ENCODE measurements around the gene TMPRSS3.

The TMPRSS3 gene

GRCh38 chr21:42350318-42350910 is 45.4 kb downstream of the TMPRSS3 start:
- no peak for DNase-seq (ENCODE audit: low spot score)

- DNase-seq (ENCODE audit: low spot score) = no peak
Measured at GRCh38 chr21:42349420-42350317, 46.2 kb downstream of the TMPRSS3 start.

GRCh38 chr21:42348762-42349161 is 47.1 kb downstream of the TMPRSS3 start:
- DNase-seq (ENCODE audit: low spot score) = no peak

GRCh38 chr21:42347601-42348327 is 48.1 kb downstream of the TMPRSS3 start:
- no peak for DNase-seq (ENCODE audit: low spot score)

GRCh38 chr21:42346866-42347600 is 48.8 kb downstream of the TMPRSS3 start:
- DNase-seq (ENCODE audit: low spot score) = no peak

- no peak for DNase-seq (ENCODE audit: low spot score)
Measured at GRCh38 chr21:42346441-42346840, 49.4 kb downstream of the TMPRSS3 start.

GRCh38 chr21:42344631-42345030 is 51.2 kb downstream of the TMPRSS3 start:
- no peak for DNase-seq (ENCODE audit: low spot score)

GRCh38 chr21:42343963-42344510 is 51.8 kb downstream of the TMPRSS3 start:
- DNase-seq (ENCODE audit: low spot score) = no peak

- no peak for DNase-seq (ENCODE audit: low spot score)
Measured at GRCh38 chr21:42343556-42343955, 52.3 kb downstream of the TMPRSS3 start.

- DNase-seq (ENCODE audit: low spot score) = no peak
Measured at GRCh38 chr21:42343101-42343500, 52.8 kb downstream of the TMPRSS3 start.

- no peak for DNase-seq (ENCODE audit: low spot score)
Measured at GRCh38 chr21:42341776-42342542, 53.9 kb downstream of the TMPRSS3 start.

- no peak for DNase-seq (ENCODE audit: low spot score)
Measured at GRCh38 chr21:42340187-42341050, 55.4 kb downstream of the TMPRSS3 start.

- no peak for DNase-seq (ENCODE audit: low spot score)
Measured at GRCh38 chr21:42338729-42339715, 56.8 kb downstream of the TMPRSS3 start.

- peak; percentile 29 for DNase-seq (ENCODE audit: low spot score)
Measured at GRCh38 chr21:42337830-42338728, 57.8 kb downstream of the TMPRSS3 start.

- no peak for DNase-seq (ENCODE audit: low spot score)
Measured at GRCh38 chr21:42337276-42337675, 58.6 kb downstream of the TMPRSS3 start.

- no peak for DNase-seq (ENCODE audit: low spot score)
Measured at GRCh38 chr21:42336054-42336453, 59.8 kb downstream of the TMPRSS3 start.

GRCh38 chr21:42332557-42333317 is 63.1 kb downstream of the TMPRSS3 start:
- no peak for DNase-seq (ENCODE audit: low spot score)
